H1 (cell line): ENCODE results near the gene CCL8.

ENCODE experiments used
- EZH2 ChIP-seq: fragments of 200-600 bp; sonication (generic); IDR thresholded peaks from 2 replicates; pipeline ENCODE4 v1.7.1; 2012; ENCODE audit warnings: low read depth, mild to moderate bottlenecking, moderate library complexity, low read length, inconsistent platforms; ENCODE audit not compliant: severe bottlenecking
- TCF12 ChIP-seq: IDR thresholded peaks from 2 replicates; pipeline ENCODE4 v1.6.1; 2011; ENCODE audit warnings: low read depth, mild to moderate bottlenecking, low read length

DNA sequence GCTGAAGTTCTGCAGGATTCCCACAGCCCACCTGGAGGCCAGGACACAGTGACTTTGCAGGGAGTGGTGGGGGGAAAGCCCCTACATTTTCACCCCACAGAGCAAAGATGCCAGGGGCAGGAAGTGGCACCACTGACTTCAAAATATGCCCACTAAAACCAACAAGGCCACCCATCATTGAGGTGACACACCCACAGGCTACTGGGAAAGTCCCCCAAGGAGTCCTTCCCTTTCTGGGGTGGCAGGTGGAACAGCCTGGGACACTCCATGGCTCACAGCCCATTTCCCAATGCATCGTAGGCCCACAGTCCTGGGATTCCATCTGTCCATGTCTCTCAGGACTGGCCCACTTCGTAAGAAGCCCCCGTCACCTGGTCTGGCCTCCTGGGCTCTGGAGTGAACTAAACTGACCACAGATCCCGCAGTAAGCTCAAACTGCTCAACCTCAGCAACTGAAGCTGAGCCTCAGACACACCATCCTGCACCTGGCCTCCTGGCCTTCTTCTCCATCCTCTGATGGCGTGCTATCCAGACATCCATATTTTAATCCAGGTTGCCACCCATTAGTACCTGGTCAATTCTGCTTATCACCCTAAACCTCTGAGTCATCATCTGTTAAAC lies 51.3 kb downstream of the CCL8 start:
- no peak for TF ChIP-seq EZH2
- TF ChIP-seq TCF12 = no peak
